ENCODE results near the gene PRICKLE1. TPM values are rescaled to one million over a fixed set of nuclear protein-coding genes. Genes with fewer than 3 reads are reported as not detected.

Gene PRICKLE1
- total RNA-seq, 3 donors from 2014 or later (not counting 1 experiment from before 2014, with no cell fraction given): 0.15 to 0.34 TPM; not detected in 1

- Histone ChIP-seq H3K4me1 (ENCODE audit: control insufficient read depth, insufficient read depth, low read length) (no peaks in the 10 kb centered on the region), H3K36me3 (ENCODE audit: control insufficient read depth, insufficient read depth, low read length) (no peaks in the 10 kb centered on the region), H3K9me3 (ENCODE audit: control insufficient read depth, insufficient read depth, low read length) (no peaks in the 10 kb centered on the region), H3K4me3 (ENCODE audit: low read length) (no peak overlapping the region), H3K27me3 (ENCODE audit: control insufficient read depth, insufficient read depth, low read length) (no peaks in the 10 kb centered on the region), H3K27ac (ENCODE audit: low read length) (no peak overlapping the region)
- Mint-ChIP-seq H3K27ac (no peak overlapping the region), H3K27me3 (ENCODE audit: low read depth in 2 of 2) (peaks cover 0 to 12% of the 10 kb centered on the region in 2 donors), H3K4me1 (no peaks in the 10 kb centered on the region), H3K36me3 (no peaks in the 10 kb centered on the region), H3K9me3 (peaks cover 0 to 1% of the 10 kb centered on the region in 2 donors), H3K4me3 (no peak overlapping the region)
- ATAC-seq (no peak), DNase-seq (no peak)
- TF ChIP-seq CTCF (IDR thresholded peaks at IDR 0.05): no peak
- WGBS (ENCODE audit: insufficient coverage): 60% methylated on average over 1 of the region's 1 CpG
- intact Hi-C loops (cut with micrococcal nuclease): no loop called here
Observed at GRCh38 chr12:42575717-42576116, 13.8 kb downstream of the PRICKLE1 start.

GRCh38 chr12:42574851-42575266 lies 14.7 kb downstream of the PRICKLE1 start:
- Mint-ChIP-seq H3K4me3 (no peak overlapping the region), H3K9me3 (no peaks in the 10 kb centered on the region), H3K4me1 (no peaks in the 10 kb centered on the region), H3K27me3 (ENCODE audit: low read depth in 2 of 2) (peaks cover 0 to 7% of the 10 kb centered on the region in 2 donors), H3K36me3 (no peaks in the 10 kb centered on the region), H3K27ac (no peak overlapping the region)
- TF ChIP-seq CTCF (IDR thresholded peaks at IDR 0.05): no peak
- no peaks in the 10 kb centered on the region for H3K9me3 ChIP-seq (ENCODE audit: control insufficient read depth, insufficient read depth, low read length)
- no peak overlapping the region for H3K4me3 ChIP-seq (ENCODE audit: low read length)
- ATAC-seq (no peak), DNase-seq (no peak)
- H3K4me1 ChIP-seq (ENCODE audit: control insufficient read depth, insufficient read depth, low read length): no peaks in the 10 kb centered on the region
- H3K27me3 ChIP-seq (ENCODE audit: control insufficient read depth, insufficient read depth, low read length): no peaks in the 10 kb centered on the region
- H3K27ac ChIP-seq (ENCODE audit: low read length): no peak overlapping the region
- H3K36me3 ChIP-seq (ENCODE audit: control insufficient read depth, insufficient read depth, low read length): no peaks in the 10 kb centered on the region
- intact Hi-C loops (cut with micrococcal nuclease): no loop called here

- Mint-ChIP-seq H3K27me3 (ENCODE audit: low read depth in 2 of 2) (peaks cover 0 to 2% of the 10 kb centered on the region in 2 donors), H3K27ac (no peak overlapping the region), H3K4me3 (no peak overlapping the region), H3K9me3 (no peaks in the 10 kb centered on the region), H3K36me3 (no peaks in the 10 kb centered on the region), H3K4me1 (no peaks in the 10 kb centered on the region)
- no peak for DNase-seq
- no peaks in the 10 kb centered on the region for H3K9me3 ChIP-seq (ENCODE audit: control insufficient read depth, insufficient read depth, low read length)
- intact Hi-C loops (cut with micrococcal nuclease): no loop called here
- H3K27me3 ChIP-seq (ENCODE audit: control insufficient read depth, insufficient read depth, low read length): no peaks in the 10 kb centered on the region
- ATAC-seq: no peak
- WGBS (ENCODE audit: insufficient coverage): 90% methylated on average over 2 of the region's 2 CpGs
- no peaks in the 10 kb centered on the region for H3K36me3 ChIP-seq (ENCODE audit: control insufficient read depth, insufficient read depth, low read length)
- no peak for TF ChIP-seq CTCF (IDR thresholded peaks at IDR 0.05)
- H3K4me1 ChIP-seq (ENCODE audit: control insufficient read depth, insufficient read depth, low read length): no peaks in the 10 kb centered on the region
- H3K4me3 ChIP-seq (ENCODE audit: low read length): no peak overlapping the region
- H3K27ac ChIP-seq (ENCODE audit: low read length): no peak overlapping the region
Observed at GRCh38 chr12:42571327-42572009, 18.1 kb downstream of the PRICKLE1 start.

- intact Hi-C loops (cut with micrococcal nuclease): no loop called here
Observed at GRCh38 chr12:42570076-42570475, 19.5 kb downstream of the PRICKLE1 start.

More at GRCh38 chr12:42570076-42570475, 19.5 kb downstream of the PRICKLE1 start:
- H3K36me3 Mint-ChIP-seq: no peaks in the 10 kb centered on the region
- Histone ChIP-seq H3K4me1 (ENCODE audit: control insufficient read depth, insufficient read depth, low read length) (no peaks in the 10 kb centered on the region), H3K4me3 (ENCODE audit: low read length) (no peak overlapping the region), H3K36me3 (ENCODE audit: control insufficient read depth, insufficient read depth, low read length) (no peaks in the 10 kb centered on the region), H3K27ac (ENCODE audit: low read length) (no peak overlapping the region), H3K27me3 (ENCODE audit: control insufficient read depth, insufficient read depth, low read length) (no peaks in the 10 kb centered on the region), H3K9me3 (ENCODE audit: control insufficient read depth, insufficient read depth, low read length) (no peaks in the 10 kb centered on the region)
- ATAC-seq (no peak), DNase-seq (no peak)
- no peak for TF ChIP-seq CTCF (IDR thresholded peaks at IDR 0.05)
- H3K27me3 Mint-ChIP-seq (ENCODE audit: low read depth in 2 of 2): peaks cover 2 to 8% of the 10 kb centered on the region in 2 donors
- H3K9me3 Mint-ChIP-seq: no peaks in the 10 kb centered on the region
- 70% methylated on average over 2 of the region's 2 CpGs for WGBS (ENCODE audit: insufficient coverage)
- no peak overlapping the region for H3K4me3 Mint-ChIP-seq
- no peak overlapping the region for H3K27ac Mint-ChIP-seq
- H3K4me1 Mint-ChIP-seq: no peaks in the 10 kb centered on the region

Data from natural killer cell (primary cell).